GM12865 (cell line): ENCODE data around the gene RPL5.

Experiments
- DNase-seq: peaks from one replicate; pipeline ENCODE4 v3.0.0; 2010; ENCODE audit warnings: low read depth
- H3K4me3 ChIP-seq: 2 replicates; pipeline ENCODE4 v1.5.1; 2011; ENCODE audit warnings: mild to moderate bottlenecking, low read depth, low read length, control low read depth
- CTCF ChIP-seq: IDR thresholded peaks from 2 replicates; pipeline ENCODE4 v1.5.1; 2011; ENCODE audit warnings: low read length, control low read depth, low read depth, inconsistent platforms; ENCODE audit not compliant: insufficient read depth; ENCODE audit errors: missing control alignments

Gene RPL5

GRCh38 chr1:92850019-92850418 is 18.2 kb downstream of the RPL5 start:
- H3K4me3 ChIP-seq = no peak overlapping the region
- TF ChIP-seq CTCF = no peak
- no peak for DNase-seq

GRCh38 chr1:92851729-92852128 is 19.9 kb downstream of the RPL5 start:
- no peak for TF ChIP-seq CTCF
- H3K4me3 ChIP-seq = no peak overlapping the region
- no peak for DNase-seq

- DNase-seq = no peak
- no peak for TF ChIP-seq CTCF
- H3K4me3 ChIP-seq = no peak overlapping the region
Measured at GRCh38 chr1:92853299-92853698, 21.5 kb downstream of the RPL5 start.

GRCh38 chr1:92854101-92854785 is 22.4 kb downstream of the RPL5 start:
- TF ChIP-seq CTCF = no peak
- H3K4me3 ChIP-seq = no peak overlapping the region
- peak; percentile 51 for DNase-seq

GRCh38 chr1:92855236-92855635 is 23.4 kb downstream of the RPL5 start:
- no peak for TF ChIP-seq CTCF
- DNase-seq = no peak

GRCh38 chr1:92857817-92858216 is 26.0 kb downstream of the RPL5 start:
- TF ChIP-seq CTCF = no peak
- no peak overlapping the region for H3K4me3 ChIP-seq
- DNase-seq = no peak

More at GRCh38 chr1:92855236-92855635, 23.4 kb downstream of the RPL5 start:
- no peak overlapping the region for H3K4me3 ChIP-seq
